Hepatocyte (in vitro differentiated cells): Measurements from ENCODE around the gene EPHB2.

ENCODE experiments used
- CTCF ChIP-seq: fragments of 200-600 bp; sonication (generic); IDR thresholded peaks from 2 replicates; pipeline ENCODE4 v1.5.1; 2016; ENCODE audit warnings: antibody characterized with exemption, mild to moderate bottlenecking; ENCODE audit not compliant: poor library complexity
- EZH2 ChIP-seq: fragments of 200-600 bp; sonication (generic); IDR thresholded peaks from 2 replicates; pipeline ENCODE4 v1.6.1; 2016; ENCODE audit warnings: antibody characterized with exemption, mild to moderate bottlenecking, borderline replicate concordance
- EZH2phosphoT487 ChIP-seq: fragments of 200-600 bp; sonication (generic); IDR thresholded peaks from one replicate; pipeline ENCODE4 v1.6.1; 2018; ENCODE audit warnings: antibody characterized with exemption, mild to moderate bottlenecking, low read depth, moderate library complexity; ENCODE audit not compliant: unreplicated experiment, severe bottlenecking

GRCh38 chr1:22919341-22920025, 208.8 kb downstream of the EPHB2 start:
- TF ChIP-seq CTCF (no peak), EZH2 (no peak), EZH2phosphoT487 (no peak)
